ENCODE measurements around the gene FMN1. TPM values are rescaled to one million over a fixed set of nuclear protein-coding genes. Genes with fewer than 3 reads are reported as not detected.
A peak's percentile ranks its signal among the peaks of the same experiment; 100 is the strongest.

Gene FMN1
- total and polyA plus RNA-seq, 5 donors from 2014 or later, result 0.32 to 8.9 (median 0.36) TPM; not detected in 2

GRCh38 chr15:32878869-32879805 lies 315.4 kb downstream of the FMN1 start:
- no peaks in the 10 kb centered on the region for H3K36me3 Mint-ChIP-seq
- Histone ChIP-seq H3K27me3 (ENCODE audit: control insufficient read depth, insufficient read depth, low read length) (peaks cover 2% of the 10 kb centered on the region), H3K27ac (ENCODE audit: insufficient read depth, low read length, poor library complexity, severe bottlenecking) (no peak overlapping the region), H3K36me3 (ENCODE audit: control insufficient read depth, insufficient read depth, low read length) (no peaks in the 10 kb centered on the region), H3K4me3 (ENCODE audit: low read depth, low read length) (no peak overlapping the region), H3K4me1 (ENCODE audit: control insufficient read depth, insufficient read depth, low read length, poor library complexity, severe bottlenecking) (no peaks in the 10 kb centered on the region), H3K9me3 (ENCODE audit: control insufficient read depth in 2 of 2, low read length in 2 of 2) (no peaks in the 10 kb centered on the region)
- DNase-seq (no peak), ATAC-seq (ENCODE audit: low read depth in 2 of 2) (no peak)
- H3K4me3 Mint-ChIP-seq, result no peak overlapping the region
- no peak overlapping the region for H3K27ac Mint-ChIP-seq
- H3K9me3 Mint-ChIP-seq, result peaks cover 0 to 2% (median 0%) of the 10 kb centered on the region in 7 donors
- H3K4me1 Mint-ChIP-seq, result no peaks in the 10 kb centered on the region
- H3K27me3 Mint-ChIP-seq, result peaks cover 13% of the 10 kb centered on the region

- H3K27me3 ChIP-seq (ENCODE audit: control insufficient read depth, insufficient read depth, low read length), result peaks cover 2% of the 10 kb centered on the region
- Mint-ChIP-seq H3K27ac (no peak overlapping the region), H3K36me3 (no peaks in the 10 kb centered on the region), H3K4me3 (no peak overlapping the region), H3K4me1 (no peaks in the 10 kb centered on the region), H3K9me3 (no peaks in the 10 kb centered on the region), H3K27me3 (peaks cover 13% of the 10 kb centered on the region)
- no peak for ATAC-seq (ENCODE audit: low read depth in 2 of 2)
- H3K36me3 ChIP-seq (ENCODE audit: control insufficient read depth, insufficient read depth, low read length), result no peaks in the 10 kb centered on the region
- H3K4me1 ChIP-seq (ENCODE audit: control insufficient read depth, insufficient read depth, low read length, poor library complexity, severe bottlenecking), result no peaks in the 10 kb centered on the region
- no peak for DNase-seq
- H3K4me3 ChIP-seq (ENCODE audit: low read depth, low read length), result no peak overlapping the region
- H3K27ac ChIP-seq (ENCODE audit: insufficient read depth, low read length, poor library complexity, severe bottlenecking), result no peak overlapping the region
- no peaks in the 10 kb centered on the region for H3K9me3 ChIP-seq (ENCODE audit: control insufficient read depth in 2 of 2, low read length in 2 of 2)
Measured at GRCh38 chr15:32878342-32878741, 316.2 kb downstream of the FMN1 start.

- ATAC-seq (ENCODE audit: low read depth in 2 of 2) (no peak), DNase-seq (no peak)
- H3K27me3 Mint-ChIP-seq, result peaks cover 19% of the 10 kb centered on the region
- Histone ChIP-seq H3K27me3 (ENCODE audit: control insufficient read depth, insufficient read depth, low read length) (peaks cover 2% of the 10 kb centered on the region), H3K4me1 (ENCODE audit: control insufficient read depth, insufficient read depth, low read length, poor library complexity, severe bottlenecking) (no peaks in the 10 kb centered on the region), H3K36me3 (ENCODE audit: control insufficient read depth, insufficient read depth, low read length) (no peaks in the 10 kb centered on the region), H3K4me3 (ENCODE audit: low read depth, low read length) (no peak overlapping the region), H3K27ac (ENCODE audit: insufficient read depth, low read length, poor library complexity, severe bottlenecking) (no peak overlapping the region), H3K9me3 (ENCODE audit: control insufficient read depth in 2 of 2, low read length in 2 of 2) (no peaks in the 10 kb centered on the region)
- H3K4me1 Mint-ChIP-seq, result no peaks in the 10 kb centered on the region
- no peaks in the 10 kb centered on the region for H3K9me3 Mint-ChIP-seq
- no peaks in the 10 kb centered on the region for H3K36me3 Mint-ChIP-seq
- no peak overlapping the region for H3K4me3 Mint-ChIP-seq
- peak overlapping the region in 1 of 3 donors; percentile 44 for H3K27ac Mint-ChIP-seq
Measured at GRCh38 chr15:32877252-32878019, 317.1 kb downstream of the FMN1 start.

GRCh38 chr15:32873284-32874114 lies 321.0 kb downstream of the FMN1 start:
- ATAC-seq (ENCODE audit: low read depth in 2 of 2), result no peak
- Mint-ChIP-seq H3K9me3 (no peaks in the 10 kb centered on the region), H3K4me3 (no peak overlapping the region), H3K4me1 (no peaks in the 10 kb centered on the region), H3K27me3 (peaks cover 11% of the 10 kb centered on the region), H3K36me3 (no peaks in the 10 kb centered on the region), H3K27ac (no peak overlapping the region)
- no peaks in the 10 kb centered on the region for H3K9me3 ChIP-seq (ENCODE audit: control insufficient read depth in 2 of 2, low read length in 2 of 2)
- no peaks in the 10 kb centered on the region for H3K27me3 ChIP-seq (ENCODE audit: control insufficient read depth, insufficient read depth, low read length)
- H3K4me1 ChIP-seq (ENCODE audit: control insufficient read depth, insufficient read depth, low read length, poor library complexity, severe bottlenecking), result no peaks in the 10 kb centered on the region
- no peak for DNase-seq
- H3K27ac ChIP-seq (ENCODE audit: insufficient read depth, low read length, poor library complexity, severe bottlenecking), result no peak overlapping the region
- no peak overlapping the region for H3K4me3 ChIP-seq (ENCODE audit: low read depth, low read length)
- no peaks in the 10 kb centered on the region for H3K36me3 ChIP-seq (ENCODE audit: control insufficient read depth, insufficient read depth, low read length)

GRCh38 chr15:32872621-32873283 lies 321.8 kb downstream of the FMN1 start:
- ATAC-seq (ENCODE audit: low read depth in 2 of 2), result no peak
- H3K36me3 ChIP-seq (ENCODE audit: control insufficient read depth, insufficient read depth, low read length), result no peaks in the 10 kb centered on the region
- Mint-ChIP-seq H3K36me3 (no peaks in the 10 kb centered on the region), H3K9me3 (no peaks in the 10 kb centered on the region), H3K27ac (no peak overlapping the region), H3K4me3 (no peak overlapping the region), H3K27me3 (peaks cover 11% of the 10 kb centered on the region), H3K4me1 (no peaks in the 10 kb centered on the region)
- no peak overlapping the region for H3K4me3 ChIP-seq (ENCODE audit: low read depth, low read length)
- no peak for DNase-seq
- no peaks in the 10 kb centered on the region for H3K27me3 ChIP-seq (ENCODE audit: control insufficient read depth, insufficient read depth, low read length)
- no peaks in the 10 kb centered on the region for H3K9me3 ChIP-seq (ENCODE audit: control insufficient read depth in 2 of 2, low read length in 2 of 2)
- no peaks in the 10 kb centered on the region for H3K4me1 ChIP-seq (ENCODE audit: control insufficient read depth, insufficient read depth, low read length, poor library complexity, severe bottlenecking)
- no peak overlapping the region for H3K27ac ChIP-seq (ENCODE audit: insufficient read depth, low read length, poor library complexity, severe bottlenecking)

GRCh38 chr15:32871883-32872282 lies 322.6 kb downstream of the FMN1 start:
- no peak for ATAC-seq (ENCODE audit: low read depth in 2 of 2)
- no peak overlapping the region for H3K4me3 ChIP-seq (ENCODE audit: low read depth, low read length)
- no peaks in the 10 kb centered on the region for H3K4me1 ChIP-seq (ENCODE audit: control insufficient read depth, insufficient read depth, low read length, poor library complexity, severe bottlenecking)
- H3K9me3 ChIP-seq (ENCODE audit: control insufficient read depth in 2 of 2, low read length in 2 of 2), result no peaks in the 10 kb centered on the region
- Mint-ChIP-seq H3K4me1 (no peaks in the 10 kb centered on the region), H3K36me3 (no peaks in the 10 kb centered on the region), H3K9me3 (no peaks in the 10 kb centered on the region), H3K4me3 (no peak overlapping the region), H3K27ac (no peak overlapping the region), H3K27me3 (peaks cover 11% of the 10 kb centered on the region)
- no peaks in the 10 kb centered on the region for H3K36me3 ChIP-seq (ENCODE audit: control insufficient read depth, insufficient read depth, low read length)
- no peaks in the 10 kb centered on the region for H3K27me3 ChIP-seq (ENCODE audit: control insufficient read depth, insufficient read depth, low read length)
- no peak for DNase-seq
- no peak overlapping the region for H3K27ac ChIP-seq (ENCODE audit: insufficient read depth, low read length, poor library complexity, severe bottlenecking)

Data from CD4-positive, CD25-positive, alpha-beta regulatory T cell (primary cell).